ENCODE data around the gene ZNF732.
"Not testable (repeated sequence)": the region's sequence is repeated elsewhere in the genome, so short reads cannot be mapped to it uniquely, and the experiment has no call there.

ZNF732 gene

DNA sequence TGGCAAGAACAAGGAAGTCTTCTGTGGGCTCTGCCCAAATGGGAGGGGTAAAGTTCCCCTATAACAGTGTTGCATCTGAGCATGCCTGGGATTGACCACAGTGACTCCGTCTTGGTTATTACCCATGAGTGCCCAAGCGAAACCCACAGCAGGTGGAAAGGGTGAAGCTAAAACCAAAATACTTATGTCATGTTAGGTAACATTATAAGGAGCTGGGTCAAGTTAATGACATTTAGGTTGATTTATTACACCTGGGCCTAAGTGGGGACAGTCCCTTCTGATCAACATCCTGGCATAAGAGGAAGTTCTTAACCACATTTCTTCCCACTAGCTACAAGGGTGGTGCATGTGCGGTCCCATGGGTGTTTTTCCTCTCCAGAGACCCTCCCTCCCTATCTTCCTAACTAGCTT lies 1.3 kb upstream of the ZNF732 start:
- TF ChIP-seq, protein P1, sequence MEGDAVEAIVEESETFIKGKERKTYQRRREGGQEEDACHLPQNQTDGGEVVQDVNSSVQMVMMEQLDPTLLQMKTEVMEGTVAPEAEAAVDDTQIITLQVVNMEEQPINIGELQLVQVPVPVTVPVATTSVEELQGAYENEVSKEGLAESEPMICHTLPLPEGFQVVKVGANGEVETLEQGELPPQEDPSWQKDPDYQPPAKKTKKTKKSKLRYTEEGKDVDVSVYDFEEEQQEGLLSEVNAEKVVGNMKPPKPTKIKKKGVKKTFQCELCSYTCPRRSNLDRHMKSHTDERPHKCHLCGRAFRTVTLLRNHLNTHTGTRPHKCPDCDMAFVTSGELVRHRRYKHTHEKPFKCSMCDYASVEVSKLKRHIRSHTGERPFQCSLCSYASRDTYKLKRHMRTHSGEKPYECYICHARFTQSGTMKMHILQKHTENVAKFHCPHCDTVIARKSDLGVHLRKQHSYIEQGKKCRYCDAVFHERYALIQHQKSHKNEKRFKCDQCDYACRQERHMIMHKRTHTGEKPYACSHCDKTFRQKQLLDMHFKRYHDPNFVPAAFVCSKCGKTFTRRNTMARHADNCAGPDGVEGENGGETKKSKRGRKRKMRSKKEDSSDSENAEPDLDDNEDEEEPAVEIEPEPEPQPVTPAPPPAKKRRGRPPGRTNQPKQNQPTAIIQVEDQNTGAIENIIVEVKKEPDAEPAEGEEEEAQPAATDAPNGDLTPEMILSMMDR (IDR thresholded peaks at IDR 0.05; ENCODE audit: extremely low read depth, insufficient read depth, missing control alignments) = no peak
- peak; percentile 34 for DNase-seq (ENCODE audit: low spot score)
- in situ Hi-C loops (cut with MboI; ENCODE audit: low pct_unique_long_range_greater_than_20kb, low sequenced_read_pairs, unreplicated experiment) = no loop called here

DNA sequence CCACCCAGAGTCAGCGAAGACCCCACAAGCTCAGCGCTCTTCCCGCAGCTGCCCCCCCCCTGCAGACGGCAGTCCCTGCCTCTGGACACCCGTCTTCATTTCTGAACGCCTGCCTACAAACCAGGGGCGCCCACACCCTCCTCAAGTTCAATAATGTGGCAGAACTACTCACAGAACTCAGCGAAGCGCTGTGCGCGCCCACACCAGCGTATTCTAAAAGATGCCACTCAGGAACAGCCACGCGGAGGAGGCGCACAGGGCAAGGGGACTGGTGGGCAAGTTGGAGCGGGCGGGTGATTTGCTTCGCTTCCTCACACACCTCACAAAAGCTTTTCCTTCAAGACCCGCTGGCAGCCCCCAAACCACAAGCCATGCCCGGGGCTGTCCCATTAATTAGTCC lies 758 bp downstream of the ZNF732 start:
- in situ Hi-C loops (cut with MboI; ENCODE audit: low pct_unique_long_range_greater_than_20kb, low sequenced_read_pairs, unreplicated experiment); DNase-seq (ENCODE audit: low spot score): not testable (repeated sequence)

DNA sequence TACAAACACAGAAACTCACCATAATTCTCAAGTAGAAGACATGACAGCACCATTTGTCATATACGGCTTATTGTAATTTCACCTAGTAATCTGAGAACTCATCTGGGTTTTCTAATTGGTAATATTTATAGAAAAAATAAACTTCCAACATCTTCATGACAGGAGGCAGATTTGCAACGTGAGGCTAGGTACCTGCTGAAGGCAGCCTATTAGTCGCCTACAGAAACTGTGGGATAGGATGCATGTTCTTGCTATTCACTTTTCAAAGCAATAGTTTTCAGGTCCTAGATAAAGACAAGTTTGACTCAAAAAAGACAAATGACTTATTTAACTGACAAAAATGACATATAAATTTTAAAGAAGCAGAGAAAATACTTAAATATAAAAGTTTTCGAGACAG lies 2.9 kb downstream of the ZNF732 start:
- in situ Hi-C loops (cut with MboI; ENCODE audit: low pct_unique_long_range_greater_than_20kb, low sequenced_read_pairs, unreplicated experiment) = no loop called here

DNA sequence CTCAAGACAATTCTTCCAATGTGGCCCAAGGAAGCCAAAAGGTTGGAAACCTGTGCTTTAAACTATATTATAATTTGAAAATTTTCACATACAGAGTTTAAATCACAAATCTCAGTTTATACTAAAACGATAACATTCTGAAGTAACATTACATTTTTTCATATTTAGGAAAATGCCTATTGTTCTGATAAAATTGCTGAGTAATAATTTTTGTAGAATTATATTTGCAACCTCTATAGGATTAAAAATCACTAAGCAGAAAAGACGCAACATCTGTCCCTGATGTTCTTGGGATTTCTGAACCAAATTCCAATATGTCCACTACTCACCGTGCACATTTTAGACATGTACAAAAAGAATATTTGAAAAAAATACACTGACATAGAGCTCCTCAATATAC lies 10.5 kb downstream of the ZNF732 start:
- TF ChIP-seq, protein P1 (IDR thresholded peaks at IDR 0.05; ENCODE audit: extremely low read depth, insufficient read depth, missing control alignments) = no peak
- DNase-seq (ENCODE audit: low spot score) = no peak
- in situ Hi-C loops (cut with MboI; ENCODE audit: low pct_unique_long_range_greater_than_20kb, low sequenced_read_pairs, unreplicated experiment) = no loop called here

More for the DNA sequence above, 2.9 kb downstream of the ZNF732 start:
- TF ChIP-seq, protein P1 (IDR thresholded peaks at IDR 0.05; ENCODE audit: extremely low read depth, insufficient read depth, missing control alignments) = no peak
- no peak for DNase-seq (ENCODE audit: low spot score)

DNA sequence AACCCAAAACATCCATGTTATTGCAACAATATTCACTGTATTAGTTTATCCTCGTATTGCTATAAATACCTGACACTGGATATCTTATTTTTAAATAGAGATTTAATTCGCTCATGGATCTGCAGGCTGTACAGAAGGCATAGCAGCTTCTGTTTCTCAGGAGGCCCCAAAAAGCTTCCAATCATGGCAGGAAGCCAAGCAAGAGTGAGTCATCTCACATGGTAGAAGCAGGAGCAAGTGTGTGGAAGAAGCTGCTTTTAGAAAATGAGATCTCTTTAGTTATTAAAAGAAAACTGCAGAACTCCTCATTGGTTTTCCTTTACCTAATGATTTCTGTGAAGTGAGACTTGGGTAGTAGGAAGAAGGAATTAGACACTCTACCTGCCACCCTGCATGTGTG lies 16.4 kb downstream of the ZNF732 start:
- DNase-seq (ENCODE audit: low spot score) = no peak
- TF ChIP-seq, protein P1 (IDR thresholded peaks at IDR 0.05; ENCODE audit: extremely low read depth, insufficient read depth, missing control alignments) = no peak
- in situ Hi-C loops (cut with MboI; ENCODE audit: low pct_unique_long_range_greater_than_20kb, low sequenced_read_pairs, unreplicated experiment) = no loop called here

DNA sequence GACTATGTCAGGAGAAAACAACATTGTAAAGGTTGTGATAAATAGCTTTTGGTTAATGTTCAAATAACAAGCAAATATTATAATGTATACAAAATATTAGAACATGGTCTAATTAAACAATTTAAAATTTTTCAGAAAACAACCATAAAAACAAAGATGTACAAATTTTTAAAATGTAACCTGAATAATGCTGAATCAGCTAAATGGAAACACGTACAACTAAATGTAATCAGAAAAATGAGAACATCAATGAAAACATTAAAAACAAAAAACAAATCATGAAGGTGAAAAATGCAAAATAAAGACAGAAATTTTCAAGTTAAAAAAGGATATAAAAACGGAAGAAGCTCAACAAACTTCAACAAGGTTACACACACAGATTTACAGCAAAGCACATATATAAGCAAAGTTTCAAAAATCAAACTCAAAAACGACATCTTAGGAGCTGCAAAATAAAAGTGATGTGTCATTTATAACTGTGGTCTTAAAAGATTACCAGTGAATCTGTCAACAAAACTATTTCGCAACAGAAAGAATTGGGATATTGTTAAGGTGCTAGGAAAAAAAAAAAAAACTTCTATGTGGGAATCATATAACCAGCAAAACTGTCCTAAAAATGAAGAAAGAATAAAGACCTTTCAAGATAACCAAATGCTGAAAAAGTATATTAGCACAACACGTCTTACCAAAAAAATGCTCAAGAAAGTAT lies 31.8 kb downstream of the ZNF732 start:
- in situ Hi-C loops (cut with MboI; ENCODE audit: low pct_unique_long_range_greater_than_20kb, low sequenced_read_pairs, unreplicated experiment) = no loop called here
- TF ChIP-seq, protein P1 (IDR thresholded peaks at IDR 0.05; ENCODE audit: extremely low read depth, insufficient read depth, missing control alignments) = no peak
- DNase-seq (ENCODE audit: low spot score) = no peak

DNA sequence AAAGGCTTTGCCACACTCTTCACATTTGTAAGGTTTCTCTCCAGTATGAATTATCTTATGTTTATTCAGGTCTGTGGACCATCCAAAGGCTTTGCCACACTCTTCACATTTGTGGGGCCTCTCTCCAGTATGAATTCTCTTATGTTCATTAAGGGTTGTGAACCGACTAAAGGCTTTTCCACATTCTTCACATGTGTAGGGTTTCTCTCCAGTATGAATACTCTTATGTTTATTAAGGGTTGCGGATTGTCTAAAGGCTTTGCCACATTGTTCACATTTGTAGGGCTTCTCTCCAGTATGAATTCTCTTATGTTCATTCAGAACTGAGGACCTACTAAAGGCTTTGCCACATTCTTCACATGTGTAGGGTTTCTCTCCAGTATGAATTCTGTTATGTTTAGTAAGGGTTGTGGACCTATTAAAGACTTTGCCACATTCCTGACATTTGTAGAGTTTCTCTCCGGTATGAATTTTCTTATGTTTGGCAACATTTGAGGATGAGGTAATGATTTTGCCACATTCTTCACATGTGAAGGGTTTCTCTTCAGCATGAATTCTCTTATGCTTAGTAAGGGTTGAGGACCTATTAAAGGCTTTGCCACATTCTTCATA lies 33.7 kb downstream of the ZNF732 start:
- in situ Hi-C loops (cut with MboI; ENCODE audit: low pct_unique_long_range_greater_than_20kb, low sequenced_read_pairs, unreplicated experiment) = no loop called here
- TF ChIP-seq, protein P1 (IDR thresholded peaks at IDR 0.05; ENCODE audit: extremely low read depth, insufficient read depth, missing control alignments) = no peak

More for the DNA sequence above, 33.7 kb downstream of the ZNF732 start:
- no peak for DNase-seq (ENCODE audit: low spot score)

All from GM13977 (cell line).